Measurements from ENCODE around the gene PCYOX1L.
A peak's percentile ranks its signal among the peaks of the same experiment; 100 is the strongest.

Gene PCYOX1L

GRCh38 chr5:149323621-149324205 is 34.1 kb upstream of the PCYOX1L start:
- peaks cover 2% of the 10 kb centered on the region for H3K36me3 Mint-ChIP-seq
- no peak for DNase-seq (ENCODE audit: low spot score in 2 of 2)
- no peak overlapping the region for H3K4me3 Mint-ChIP-seq
- H3K27ac Mint-ChIP-seq: no peak overlapping the region
- H3K4me1 Mint-ChIP-seq: no peaks in the 10 kb centered on the region
- no peaks in the 10 kb centered on the region for H3K9me3 Mint-ChIP-seq
- no peak for ATAC-seq (ENCODE audit: low read depth)
- H3K27me3 Mint-ChIP-seq: no peaks in the 10 kb centered on the region

GRCh38 chr5:149324641-149325040 is 33.2 kb upstream of the PCYOX1L start:
- Mint-ChIP-seq H3K4me3 (no peak overlapping the region), H3K4me1 (no peaks in the 10 kb centered on the region), H3K9me3 (no peaks in the 10 kb centered on the region), H3K27ac (no peak overlapping the region), H3K27me3 (no peaks in the 10 kb centered on the region), H3K36me3 (peaks cover 2% of the 10 kb centered on the region)
- no peak for ATAC-seq (ENCODE audit: low read depth)
- no peak for DNase-seq (ENCODE audit: low spot score in 2 of 2)

GRCh38 chr5:149325166-149325735 is 32.6 kb upstream of the PCYOX1L start:
- peaks cover 2% of the 10 kb centered on the region for H3K36me3 Mint-ChIP-seq
- no peak overlapping the region for H3K4me3 Mint-ChIP-seq
- ATAC-seq (ENCODE audit: low read depth): no peak
- H3K9me3 Mint-ChIP-seq: no peaks in the 10 kb centered on the region
- H3K4me1 Mint-ChIP-seq: no peaks in the 10 kb centered on the region
- no peak for DNase-seq (ENCODE audit: low spot score in 2 of 2)
- no peaks in the 10 kb centered on the region for H3K27me3 Mint-ChIP-seq
- H3K27ac Mint-ChIP-seq: no peak overlapping the region

- peaks cover 2% of the 10 kb centered on the region for H3K36me3 Mint-ChIP-seq
- H3K4me3 Mint-ChIP-seq: no peak overlapping the region
- H3K4me1 Mint-ChIP-seq: no peaks in the 10 kb centered on the region
- H3K9me3 Mint-ChIP-seq: no peaks in the 10 kb centered on the region
- no peak for ATAC-seq (ENCODE audit: low read depth)
- no peaks in the 10 kb centered on the region for H3K27me3 Mint-ChIP-seq
- H3K27ac Mint-ChIP-seq: no peak overlapping the region
- DNase-seq (ENCODE audit: low spot score in 2 of 2): no peak
These were observed 32.0 kb upstream of the PCYOX1L start for GRCh38 chr5:149325894-149326293.

- H3K4me1 Mint-ChIP-seq: no peaks in the 10 kb centered on the region
These were observed 31.2 kb upstream of the PCYOX1L start for GRCh38 chr5:149326611-149327010.

GRCh38 chr5:149328177-149328576 is 29.7 kb upstream of the PCYOX1L start:
- peaks cover 2% of the 10 kb centered on the region for H3K36me3 Mint-ChIP-seq
- H3K4me3 Mint-ChIP-seq: no peak overlapping the region
- no peak for ATAC-seq (ENCODE audit: low read depth)
- DNase-seq (ENCODE audit: low spot score in 2 of 2): no peak
- no peaks in the 10 kb centered on the region for H3K4me1 Mint-ChIP-seq
- H3K27ac Mint-ChIP-seq: no peak overlapping the region
- no peaks in the 10 kb centered on the region for H3K27me3 Mint-ChIP-seq
- no peaks in the 10 kb centered on the region for H3K9me3 Mint-ChIP-seq

More at GRCh38 chr5:149326611-149327010, 31.2 kb upstream of the PCYOX1L start:
- no peaks in the 10 kb centered on the region for H3K27me3 Mint-ChIP-seq
- no peak overlapping the region for H3K4me3 Mint-ChIP-seq
- ATAC-seq (ENCODE audit: low read depth) (no peak), DNase-seq (ENCODE audit: low spot score in 2 of 2) (no peak)
- peaks cover 2% of the 10 kb centered on the region for H3K36me3 Mint-ChIP-seq
- no peak overlapping the region for H3K27ac Mint-ChIP-seq
- no peaks in the 10 kb centered on the region for H3K9me3 Mint-ChIP-seq

- no peak for DNase-seq (ENCODE audit: low spot score in 2 of 2)
- H3K9me3 Mint-ChIP-seq: no peaks in the 10 kb centered on the region
- no peak overlapping the region for H3K4me3 Mint-ChIP-seq
- H3K27me3 Mint-ChIP-seq: peaks cover 7% of the 10 kb centered on the region
- no peak overlapping the region for H3K27ac Mint-ChIP-seq
- H3K36me3 Mint-ChIP-seq: no peaks in the 10 kb centered on the region
- ATAC-seq (ENCODE audit: low read depth): no peak
- H3K4me1 Mint-ChIP-seq: no peaks in the 10 kb centered on the region
These were observed 24.0 kb upstream of the PCYOX1L start for GRCh38 chr5:149333711-149334443.

- Mint-ChIP-seq H3K9me3 (no peaks in the 10 kb centered on the region), H3K4me3 (no peak overlapping the region), H3K36me3 (no peaks in the 10 kb centered on the region), H3K27ac (no peak overlapping the region), H3K4me1 (no peaks in the 10 kb centered on the region), H3K27me3 (peaks cover 10% of the 10 kb centered on the region)
- DNase-seq (ENCODE audit: low spot score in 2 of 2): no peak
- no peak for ATAC-seq (ENCODE audit: low read depth)
These were observed 20.1 kb upstream of the PCYOX1L start for GRCh38 chr5:149337736-149338135.

GRCh38 chr5:149338364-149338763 is 19.5 kb upstream of the PCYOX1L start:
- no peak for ATAC-seq (ENCODE audit: low read depth)

GRCh38 chr5:149340920-149341319 is 16.9 kb upstream of the PCYOX1L start:
- DNase-seq (ENCODE audit: low spot score in 2 of 2): no peak
- ATAC-seq (ENCODE audit: low read depth): no peak
- no peak overlapping the region for H3K4me3 Mint-ChIP-seq
- no peaks in the 10 kb centered on the region for H3K9me3 Mint-ChIP-seq
- H3K36me3 Mint-ChIP-seq: no peaks in the 10 kb centered on the region
- H3K27me3 Mint-ChIP-seq: peaks cover 8% of the 10 kb centered on the region
- no peak overlapping the region for H3K27ac Mint-ChIP-seq
- H3K4me1 Mint-ChIP-seq: peaks cover 9% of the 10 kb centered on the region

More at GRCh38 chr5:149338364-149338763, 19.5 kb upstream of the PCYOX1L start:
- Mint-ChIP-seq H3K4me1 (no peaks in the 10 kb centered on the region), H3K36me3 (no peaks in the 10 kb centered on the region), H3K27me3 (peaks cover 10% of the 10 kb centered on the region), H3K27ac (no peak overlapping the region), H3K4me3 (no peak overlapping the region), H3K9me3 (no peaks in the 10 kb centered on the region)
- no peak for DNase-seq (ENCODE audit: low spot score in 2 of 2)

GRCh38 chr5:149341876-149342275 is 16.0 kb upstream of the PCYOX1L start:
- Mint-ChIP-seq H3K4me1 (peaks cover 14% of the 10 kb centered on the region), H3K27ac (no peak overlapping the region), H3K36me3 (no peaks in the 10 kb centered on the region), H3K27me3 (peaks cover 8% of the 10 kb centered on the region), H3K9me3 (no peaks in the 10 kb centered on the region), H3K4me3 (no peak overlapping the region)
- ATAC-seq (ENCODE audit: low read depth) (no peak), DNase-seq (ENCODE audit: low spot score in 2 of 2) (no peak)

- H3K4me3 Mint-ChIP-seq: no peak overlapping the region
- peak overlapping the region; percentile 67 for H3K27ac Mint-ChIP-seq
- H3K36me3 Mint-ChIP-seq: peaks cover 7% of the 10 kb centered on the region
- ATAC-seq (ENCODE audit: low read depth) (no peak), DNase-seq (ENCODE audit: low spot score in 2 of 2) (no peak)
- H3K4me1 Mint-ChIP-seq: peaks cover 16% of the 10 kb centered on the region
- H3K27me3 Mint-ChIP-seq: peaks cover 3% of the 10 kb centered on the region
- no peaks in the 10 kb centered on the region for H3K9me3 Mint-ChIP-seq
These were observed 13.7 kb upstream of the PCYOX1L start for GRCh38 chr5:149344151-149344550.

- ATAC-seq (ENCODE audit: low read depth) (peak; percentile 83), DNase-seq (ENCODE audit: low spot score in 2 of 2) (peak; percentile 54 to 63)
- Mint-ChIP-seq H3K36me3 (peaks cover 17% of the 10 kb centered on the region), H3K4me3 (peak within 1 kb of the TSS; percentile 89), H3K27me3 (no peaks in the 10 kb centered on the region), H3K9me3 (no peaks in the 10 kb centered on the region), H3K27ac (peak within 1 kb of the TSS; percentile 61), H3K4me1 (peaks cover 16% of the 10 kb centered on the region)
These were observed 12.5 kb upstream of the PCYOX1L start, which contains the start of gene GRPEL2 for GRCh38 chr5:149345147-149345891. GRPEL2 (plus strand) TSS chr5:149345499; CDS start chr5:149345540, 41 bp downstream.

- H3K36me3 Mint-ChIP-seq: peaks cover 22% of the 10 kb centered on the region
These were observed 12.0 kb upstream of the PCYOX1L start for GRCh38 chr5:149345892-149346222.

More at GRCh38 chr5:149345892-149346222, 12.0 kb upstream of the PCYOX1L start:
- DNase-seq (ENCODE audit: low spot score in 2 of 2) (no peak), ATAC-seq (ENCODE audit: low read depth) (peak; percentile 4)
- Mint-ChIP-seq H3K9me3 (no peaks in the 10 kb centered on the region), H3K27ac (peak overlapping the region; percentile 61), H3K4me3 (peak overlapping the region; percentile 89), H3K4me1 (peaks cover 16% of the 10 kb centered on the region), H3K27me3 (no peaks in the 10 kb centered on the region)
